Neural cell (in vitro differentiated cells): ENCODE data around the gene ZNF362.

Experiments used
- EP300 ChIP-seq: fragments of 450-650 bp; conservative IDR thresholded peaks from 2 replicates; pipeline ENCODE4 v1.6.1; 2014; ENCODE audit warnings: antibody characterized with exemption, mild to moderate bottlenecking, moderate library complexity; ENCODE audit not compliant: poor library complexity, severe bottlenecking
- EZH2 ChIP-seq: fragments of 200-600, 300-800 bp; shearing (Covaris generic), sonication (generic); IDR thresholded peaks from 2 replicates; pipeline ENCODE4 v1.6.1; 2014; ENCODE audit warnings: antibody characterized with exemption, low read length, borderline replicate concordance, mild to moderate bottlenecking; ENCODE audit not compliant: insufficient read depth, poor library complexity, severe bottlenecking
- MXI1 ChIP-seq: fragments of 450-650 bp; conservative IDR thresholded peaks from 2 replicates; pipeline ENCODE4 v1.6.1; 2014; ENCODE audit warnings: antibody characterized with exemption, mild to moderate bottlenecking; ENCODE audit not compliant: poor library complexity, severe bottlenecking
- POLR2AphosphoS5 ChIP-seq: IDR thresholded peaks from 2 replicates; pipeline ENCODE4 v1.6.1; 2012
- RAD21 ChIP-seq: fragments of 450-650 bp; conservative IDR thresholded peaks from 2 replicates; pipeline ENCODE4 v1.6.1; 2014; ENCODE audit warnings: antibody characterized with exemption, mild to moderate bottlenecking, moderate library complexity
- TAF1 ChIP-seq: IDR thresholded peaks from 2 replicates; pipeline ENCODE4 v1.6.1; 2012; ENCODE audit warnings: low read depth
- TF ChIP-seq, protein P1 (sequence below): fragments of 450-650 bp; IDR thresholded peaks from 2 replicates; pipeline ENCODE4 v1.5.1; 2014; ENCODE audit warnings: antibody characterized with exemption, mild to moderate bottlenecking, moderate library complexity; ENCODE audit not compliant: poor library complexity, severe bottlenecking
- TF ChIP-seq, protein P2 (sequence below): IDR thresholded peaks from 2 replicates; pipeline ENCODE4 v1.6.1; 2012; ENCODE audit warnings: borderline replicate concordance

DNA sequence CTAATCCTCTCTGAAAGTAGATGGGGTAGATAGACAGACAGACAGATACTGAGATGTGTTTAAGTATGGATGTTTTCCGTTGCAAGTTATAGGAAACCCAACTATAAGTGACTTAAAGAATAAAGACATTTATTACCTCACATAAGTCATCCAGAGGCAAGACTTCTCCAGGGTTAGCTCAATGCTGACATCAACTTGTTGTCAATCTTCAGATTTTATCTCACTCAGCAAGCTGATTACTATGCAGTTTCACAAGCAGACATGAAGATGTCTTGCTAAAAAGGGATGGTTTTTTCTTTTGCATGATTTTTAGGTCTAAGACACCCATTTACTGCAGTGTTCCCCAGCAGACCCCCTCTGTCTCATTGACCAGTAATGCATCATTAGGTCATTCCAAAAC is 30.7 kb upstream of the ZNF362 start:
- TF ChIP-seq RAD21, result no peak
- no peak for TF ChIP-seq EZH2
- TF ChIP-seq, protein P1, sequence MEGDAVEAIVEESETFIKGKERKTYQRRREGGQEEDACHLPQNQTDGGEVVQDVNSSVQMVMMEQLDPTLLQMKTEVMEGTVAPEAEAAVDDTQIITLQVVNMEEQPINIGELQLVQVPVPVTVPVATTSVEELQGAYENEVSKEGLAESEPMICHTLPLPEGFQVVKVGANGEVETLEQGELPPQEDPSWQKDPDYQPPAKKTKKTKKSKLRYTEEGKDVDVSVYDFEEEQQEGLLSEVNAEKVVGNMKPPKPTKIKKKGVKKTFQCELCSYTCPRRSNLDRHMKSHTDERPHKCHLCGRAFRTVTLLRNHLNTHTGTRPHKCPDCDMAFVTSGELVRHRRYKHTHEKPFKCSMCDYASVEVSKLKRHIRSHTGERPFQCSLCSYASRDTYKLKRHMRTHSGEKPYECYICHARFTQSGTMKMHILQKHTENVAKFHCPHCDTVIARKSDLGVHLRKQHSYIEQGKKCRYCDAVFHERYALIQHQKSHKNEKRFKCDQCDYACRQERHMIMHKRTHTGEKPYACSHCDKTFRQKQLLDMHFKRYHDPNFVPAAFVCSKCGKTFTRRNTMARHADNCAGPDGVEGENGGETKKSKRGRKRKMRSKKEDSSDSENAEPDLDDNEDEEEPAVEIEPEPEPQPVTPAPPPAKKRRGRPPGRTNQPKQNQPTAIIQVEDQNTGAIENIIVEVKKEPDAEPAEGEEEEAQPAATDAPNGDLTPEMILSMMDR, result no peak
- no peak for TF ChIP-seq EP300
- TF ChIP-seq POLR2AphosphoS5, result no peak
- TF ChIP-seq, protein P2, sequence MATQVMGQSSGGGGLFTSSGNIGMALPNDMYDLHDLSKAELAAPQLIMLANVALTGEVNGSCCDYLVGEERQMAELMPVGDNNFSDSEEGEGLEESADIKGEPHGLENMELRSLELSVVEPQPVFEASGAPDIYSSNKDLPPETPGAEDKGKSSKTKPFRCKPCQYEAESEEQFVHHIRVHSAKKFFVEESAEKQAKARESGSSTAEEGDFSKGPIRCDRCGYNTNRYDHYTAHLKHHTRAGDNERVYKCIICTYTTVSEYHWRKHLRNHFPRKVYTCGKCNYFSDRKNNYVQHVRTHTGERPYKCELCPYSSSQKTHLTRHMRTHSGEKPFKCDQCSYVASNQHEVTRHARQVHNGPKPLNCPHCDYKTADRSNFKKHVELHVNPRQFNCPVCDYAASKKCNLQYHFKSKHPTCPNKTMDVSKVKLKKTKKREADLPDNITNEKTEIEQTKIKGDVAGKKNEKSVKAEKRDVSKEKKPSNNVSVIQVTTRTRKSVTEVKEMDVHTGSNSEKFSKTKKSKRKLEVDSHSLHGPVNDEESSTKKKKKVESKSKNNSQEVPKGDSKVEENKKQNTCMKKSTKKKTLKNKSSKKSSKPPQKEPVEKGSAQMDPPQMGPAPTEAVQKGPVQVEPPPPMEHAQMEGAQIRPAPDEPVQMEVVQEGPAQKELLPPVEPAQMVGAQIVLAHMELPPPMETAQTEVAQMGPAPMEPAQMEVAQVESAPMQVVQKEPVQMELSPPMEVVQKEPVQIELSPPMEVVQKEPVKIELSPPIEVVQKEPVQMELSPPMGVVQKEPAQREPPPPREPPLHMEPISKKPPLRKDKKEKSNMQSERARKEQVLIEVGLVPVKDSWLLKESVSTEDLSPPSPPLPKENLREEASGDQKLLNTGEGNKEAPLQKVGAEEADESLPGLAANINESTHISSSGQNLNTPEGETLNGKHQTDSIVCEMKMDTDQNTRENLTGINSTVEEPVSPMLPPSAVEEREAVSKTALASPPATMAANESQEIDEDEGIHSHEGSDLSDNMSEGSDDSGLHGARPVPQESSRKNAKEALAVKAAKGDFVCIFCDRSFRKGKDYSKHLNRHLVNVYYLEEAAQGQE, result no peak
- no peak for TF ChIP-seq MXI1
- TF ChIP-seq TAF1, result no peak
